Osteocyte (in vitro differentiated cells): ENCODE data around the gene NEAT1. TPM values are rescaled to one million over a fixed set of nuclear protein-coding genes. Genes with fewer than 3 reads are reported as not detected.

Experiments used
- DNase-seq: peaks from one replicate; pipeline ENCODE4 v3.0.0; 2021; ENCODE audit warnings: mixed read lengths; ENCODE audit not compliant: unreplicated experiment; ENCODE audit errors: extremely low spot score
- H3K27ac Mint-ChIP-seq: one replicate; pipeline ENCODE4 v1.8.0; 2021; ENCODE audit warnings: mild to moderate bottlenecking, mixed read lengths; ENCODE audit not compliant: unreplicated experiment
- H3K27me3 Mint-ChIP-seq: one replicate; pipeline ENCODE4 v1.8.0; 2021; ENCODE audit warnings: mixed read lengths; ENCODE audit not compliant: unreplicated experiment
- H3K36me3 Mint-ChIP-seq: one replicate; pipeline ENCODE4 v1.8.0; 2021; ENCODE audit warnings: mixed read lengths; ENCODE audit not compliant: unreplicated experiment
- H3K4me1 Mint-ChIP-seq: one replicate; pipeline ENCODE4 v1.8.0; 2021; ENCODE audit warnings: mixed read lengths; ENCODE audit not compliant: unreplicated experiment
- H3K4me3 Mint-ChIP-seq: one replicate; pipeline ENCODE4 v1.8.0; 2021; ENCODE audit warnings: mild to moderate bottlenecking, moderate library complexity, mixed read lengths; ENCODE audit not compliant: unreplicated experiment
- H3K9me3 Mint-ChIP-seq: one replicate; pipeline ENCODE4 v1.8.0; 2021; ENCODE audit warnings: mixed read lengths; ENCODE audit not compliant: unreplicated experiment
- total RNA-seq: library from RNA; stranded (reverse); gene quantifications from 2 replicates; pipeline ENCODE4 v1.2.1, GENCODE V29; 2021
- TF ChIP-seq, protein P1 (sequence below): fragments of 200-600 bp; sonication (generic); IDR thresholded peaks from 2 replicates; pipeline ENCODE4 v1.5.0; 2021; ENCODE audit warnings: antibody characterized with exemption, mild to moderate bottlenecking, moderate library complexity

NEAT1 gene
- total RNA-seq, 1 donor from 2014 or later: 534 TPM

DNA sequence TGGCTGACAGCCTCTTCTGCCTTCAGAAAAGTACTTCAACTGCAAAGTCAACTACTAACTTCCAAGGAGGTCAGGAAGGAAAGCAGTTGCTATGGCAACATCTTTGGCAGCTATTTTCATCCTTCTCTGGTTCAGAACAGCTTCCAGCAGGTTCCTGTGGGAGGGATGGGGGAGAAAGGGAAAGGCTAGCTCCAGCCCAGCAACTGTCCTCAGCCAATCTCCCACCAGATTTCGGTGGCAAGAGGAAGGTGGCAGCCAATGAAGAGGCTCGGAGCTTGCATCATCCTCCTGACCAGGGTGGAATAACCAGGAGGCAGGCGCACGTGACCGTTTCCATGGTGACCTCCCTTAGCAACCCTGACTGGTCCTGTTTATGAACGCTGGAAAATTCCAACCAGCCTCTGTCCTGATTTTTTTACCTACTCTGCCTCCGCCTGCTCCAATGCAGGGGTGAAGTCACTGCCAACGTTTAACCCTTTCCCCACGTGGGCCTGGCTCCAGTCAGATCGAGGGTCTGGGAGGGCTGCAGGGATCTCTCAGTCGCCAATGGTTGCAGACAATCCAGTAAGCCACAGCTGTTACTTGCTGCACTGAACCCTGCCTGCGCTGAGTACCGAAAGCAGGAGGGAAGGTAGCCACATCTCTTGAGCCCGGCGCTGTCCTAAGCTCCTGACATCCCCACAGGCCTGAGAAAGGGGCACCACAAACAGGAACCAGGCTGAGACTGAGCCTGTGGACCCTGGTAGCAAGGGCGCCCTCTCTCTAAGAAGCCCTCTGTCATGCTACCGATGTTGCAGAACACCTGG lies 65.1 kb downstream of the NEAT1 start:
- Mint-ChIP-seq H3K27me3 (no peaks in the 10 kb centered on the region), H3K36me3 (no peaks in the 10 kb centered on the region), H3K4me1 (peaks cover 82% of the 10 kb centered on the region), H3K9me3 (no peaks in the 10 kb centered on the region), H3K4me3 (peak overlapping the region; percentile 63), H3K27ac (no peak overlapping the region)
- TF ChIP-seq, protein P1, sequence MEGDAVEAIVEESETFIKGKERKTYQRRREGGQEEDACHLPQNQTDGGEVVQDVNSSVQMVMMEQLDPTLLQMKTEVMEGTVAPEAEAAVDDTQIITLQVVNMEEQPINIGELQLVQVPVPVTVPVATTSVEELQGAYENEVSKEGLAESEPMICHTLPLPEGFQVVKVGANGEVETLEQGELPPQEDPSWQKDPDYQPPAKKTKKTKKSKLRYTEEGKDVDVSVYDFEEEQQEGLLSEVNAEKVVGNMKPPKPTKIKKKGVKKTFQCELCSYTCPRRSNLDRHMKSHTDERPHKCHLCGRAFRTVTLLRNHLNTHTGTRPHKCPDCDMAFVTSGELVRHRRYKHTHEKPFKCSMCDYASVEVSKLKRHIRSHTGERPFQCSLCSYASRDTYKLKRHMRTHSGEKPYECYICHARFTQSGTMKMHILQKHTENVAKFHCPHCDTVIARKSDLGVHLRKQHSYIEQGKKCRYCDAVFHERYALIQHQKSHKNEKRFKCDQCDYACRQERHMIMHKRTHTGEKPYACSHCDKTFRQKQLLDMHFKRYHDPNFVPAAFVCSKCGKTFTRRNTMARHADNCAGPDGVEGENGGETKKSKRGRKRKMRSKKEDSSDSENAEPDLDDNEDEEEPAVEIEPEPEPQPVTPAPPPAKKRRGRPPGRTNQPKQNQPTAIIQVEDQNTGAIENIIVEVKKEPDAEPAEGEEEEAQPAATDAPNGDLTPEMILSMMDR: no peak
- peak; percentile 99 for DNase-seq

- Mint-ChIP-seq H3K4me3 (peak overlapping the region; percentile 63), H3K27me3 (no peaks in the 10 kb centered on the region), H3K36me3 (no peaks in the 10 kb centered on the region), H3K27ac (no peak overlapping the region), H3K9me3 (no peaks in the 10 kb centered on the region), H3K4me1 (peaks cover 86% of the 10 kb centered on the region)
- DNase-seq: no peak
- TF ChIP-seq, protein P1: no peak
These were observed 65.9 kb downstream of the NEAT1 start for GRCh38 chr11:65488273-65489034.

DNA sequence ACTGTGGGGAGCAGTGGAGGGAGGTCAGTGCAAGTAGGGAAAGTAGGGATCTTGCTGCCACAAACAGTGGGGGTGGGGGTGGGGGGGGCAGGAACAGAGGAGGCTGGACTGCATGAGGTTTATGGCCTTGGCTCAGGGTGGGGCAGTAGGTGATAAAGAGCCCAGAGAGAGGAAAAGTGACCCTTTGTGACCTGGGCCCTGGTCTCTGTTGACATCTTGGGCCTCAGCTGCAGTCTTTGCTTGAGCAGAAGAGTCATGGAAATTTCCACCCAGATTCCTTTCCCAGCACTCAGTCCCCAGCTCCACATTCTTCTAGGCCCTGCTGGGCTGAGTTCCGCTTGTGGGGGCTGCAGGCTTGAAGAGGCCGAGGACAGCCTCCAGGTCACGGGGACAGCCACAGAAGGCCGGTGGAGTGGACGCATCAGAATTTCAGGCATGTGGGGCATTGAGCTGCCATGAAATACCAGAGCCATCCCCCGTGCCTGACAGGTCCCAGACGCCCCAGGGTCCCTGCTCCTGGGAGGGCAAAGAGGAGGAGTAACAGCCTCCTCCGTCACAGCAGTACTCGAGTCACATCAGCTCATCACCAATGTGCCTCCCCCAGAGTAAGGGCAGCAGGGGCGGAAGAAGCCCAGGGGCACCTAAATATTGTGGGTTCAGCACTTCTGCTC lies 66.6 kb downstream of the NEAT1 start:
- Mint-ChIP-seq H3K27ac (no peak overlapping the region), H3K9me3 (no peaks in the 10 kb centered on the region), H3K4me3 (peak overlapping the region; percentile 63), H3K27me3 (no peaks in the 10 kb centered on the region), H3K36me3 (no peaks in the 10 kb centered on the region), H3K4me1 (peaks cover 91% of the 10 kb centered on the region)
- TF ChIP-seq, protein P1: no peak
- DNase-seq: peak; percentile 94

DNA sequence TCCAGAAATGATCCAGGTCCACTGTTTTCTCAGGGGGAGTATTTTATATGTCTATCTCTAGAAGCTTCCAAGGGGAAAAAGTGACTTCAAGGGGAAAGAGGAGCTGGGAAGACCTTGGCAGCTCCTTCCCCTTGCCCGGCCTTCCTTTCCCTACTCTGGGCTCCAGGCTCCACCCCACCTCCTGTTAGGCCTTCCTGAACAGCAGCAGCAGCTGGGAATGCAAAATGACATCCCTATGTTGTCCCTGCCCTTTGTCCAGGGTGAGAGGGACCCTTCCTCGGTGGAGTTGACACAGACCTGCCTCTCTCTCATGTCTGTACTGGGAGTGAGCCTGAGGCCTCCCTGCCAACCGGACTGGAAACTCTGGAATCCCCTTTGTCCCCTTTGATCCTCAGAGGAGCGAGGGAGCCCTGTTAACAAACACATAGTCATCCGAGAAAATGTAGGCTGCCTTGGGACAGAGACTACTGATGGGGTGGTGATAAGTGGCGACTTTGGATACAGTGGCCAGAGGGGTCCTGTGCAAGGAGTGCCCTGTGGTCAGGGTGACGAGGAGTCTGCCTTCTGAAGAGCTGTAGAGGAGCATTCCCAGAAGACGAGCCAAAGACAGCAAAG lies 67.2 kb downstream of the NEAT1 start:
- Mint-ChIP-seq H3K27ac (no peak overlapping the region), H3K27me3 (no peaks in the 10 kb centered on the region), H3K9me3 (no peaks in the 10 kb centered on the region), H3K36me3 (no peaks in the 10 kb centered on the region), H3K4me3 (peak overlapping the region; percentile 57), H3K4me1 (peaks cover 95% of the 10 kb centered on the region)
- TF ChIP-seq, protein P1: no peak
- DNase-seq: no peak
